ENCODE measurements around the gene UBAP2.
A peak's percentile ranks its signal among the peaks of the same experiment; 100 is the strongest.

DNA sequence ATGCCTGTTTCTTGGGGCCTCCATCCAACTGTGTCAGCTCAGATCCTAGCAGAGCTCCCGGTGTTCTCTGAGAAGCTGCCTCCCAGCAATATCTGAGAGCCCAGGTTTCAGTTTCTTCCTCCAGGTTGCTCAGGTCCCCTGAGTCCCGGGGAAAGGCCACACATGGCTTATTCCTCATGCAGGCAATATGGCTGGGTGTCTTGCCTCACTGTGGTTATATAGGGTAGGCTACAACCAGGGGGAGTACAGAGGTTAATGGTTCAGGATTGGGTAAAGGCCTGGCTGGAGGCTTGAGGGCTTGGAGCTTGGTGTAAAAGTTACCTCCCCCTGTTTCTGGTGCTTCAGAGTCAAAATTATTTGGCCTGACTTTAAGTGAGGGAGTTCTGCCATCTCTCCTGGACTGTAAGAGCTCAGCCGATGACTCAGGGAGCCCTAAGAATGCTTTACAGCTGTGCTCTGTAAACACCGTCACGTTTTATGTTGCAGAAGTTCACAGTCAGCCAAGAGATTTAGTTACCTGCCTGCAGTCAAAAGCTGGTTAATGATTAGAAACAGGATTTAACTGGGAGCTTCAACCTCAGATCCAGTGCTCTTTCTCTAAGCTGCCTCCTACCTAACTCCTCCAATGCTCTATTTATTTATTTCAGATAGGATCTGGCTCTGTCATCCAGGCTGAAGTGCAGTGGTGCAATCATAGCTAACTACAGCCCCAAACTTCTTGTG lies 24.3 kb upstream of the UBAP2 start:
- TF ChIP-seq, protein P1, sequence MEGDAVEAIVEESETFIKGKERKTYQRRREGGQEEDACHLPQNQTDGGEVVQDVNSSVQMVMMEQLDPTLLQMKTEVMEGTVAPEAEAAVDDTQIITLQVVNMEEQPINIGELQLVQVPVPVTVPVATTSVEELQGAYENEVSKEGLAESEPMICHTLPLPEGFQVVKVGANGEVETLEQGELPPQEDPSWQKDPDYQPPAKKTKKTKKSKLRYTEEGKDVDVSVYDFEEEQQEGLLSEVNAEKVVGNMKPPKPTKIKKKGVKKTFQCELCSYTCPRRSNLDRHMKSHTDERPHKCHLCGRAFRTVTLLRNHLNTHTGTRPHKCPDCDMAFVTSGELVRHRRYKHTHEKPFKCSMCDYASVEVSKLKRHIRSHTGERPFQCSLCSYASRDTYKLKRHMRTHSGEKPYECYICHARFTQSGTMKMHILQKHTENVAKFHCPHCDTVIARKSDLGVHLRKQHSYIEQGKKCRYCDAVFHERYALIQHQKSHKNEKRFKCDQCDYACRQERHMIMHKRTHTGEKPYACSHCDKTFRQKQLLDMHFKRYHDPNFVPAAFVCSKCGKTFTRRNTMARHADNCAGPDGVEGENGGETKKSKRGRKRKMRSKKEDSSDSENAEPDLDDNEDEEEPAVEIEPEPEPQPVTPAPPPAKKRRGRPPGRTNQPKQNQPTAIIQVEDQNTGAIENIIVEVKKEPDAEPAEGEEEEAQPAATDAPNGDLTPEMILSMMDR (IDR thresholded peaks at IDR 0.05): no peak
- TF ChIP-seq POLR2AphosphoS5 (IDR thresholded peaks at IDR 0.05; ENCODE audit: insufficient read depth in 1 of 2, low read depth in 1 of 2): peak in 1 of 2 donors; percentile 80
